Uterus (tissue), 2 donors: Measurements from ENCODE around the gene ATF6B.

ENCODE experiments used
- POLR2A ChIP-seq, 2 donors: fragments of 450-650 bp; IDR thresholded peaks; one replicate each; pipeline ENCODE4 v1.6.1; 2016; ENCODE audit warnings: antibody characterized with exemption in 2 of 2, mild to moderate bottlenecking in 1 of 2, moderate library complexity in 1 of 2
- TF ChIP-seq, protein P1 (sequence below), 4 experiments: fragments of 200-600 bp in 2 of 4; fragments of 450-650 bp in 2 of 4; sonication (generic) in 2 of 4; IDR thresholded peaks; one replicate each; pipeline ENCODE4 v1.5.1; 2016 to 2019; ENCODE audit warnings: antibody characterized with exemption in 4 of 4, mild to moderate bottlenecking in 2 of 4, moderate library complexity in 1 of 4

DNA sequence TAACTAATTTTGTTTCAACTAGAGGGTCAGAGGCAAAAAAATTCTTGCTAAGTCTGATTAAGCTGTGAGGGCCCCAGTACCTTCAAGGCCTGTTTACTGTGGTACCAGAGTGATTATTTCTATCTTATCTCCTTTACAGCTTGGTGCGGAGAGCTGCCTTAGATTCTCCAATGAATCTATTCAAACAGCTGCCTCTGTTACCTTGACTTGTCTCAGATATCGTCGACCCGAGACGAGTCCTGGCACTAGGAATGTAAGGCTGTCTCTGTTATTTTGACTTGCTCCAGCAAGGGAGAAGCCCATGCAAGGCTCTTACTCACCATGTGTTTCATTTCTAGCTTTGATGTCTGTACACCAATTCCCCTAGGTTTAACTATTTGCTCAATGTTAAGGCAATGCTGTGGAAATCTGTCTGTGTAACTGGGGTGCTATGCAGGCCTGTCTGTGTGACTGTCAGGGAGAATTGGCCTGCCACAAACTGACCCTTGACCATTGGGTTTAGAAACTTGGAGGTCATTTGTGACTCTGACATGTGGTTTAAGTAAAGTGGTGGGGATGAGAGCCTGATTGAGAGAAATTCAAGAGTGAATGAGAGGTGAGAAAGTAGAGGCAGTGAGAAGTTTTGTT lies 12.5 kb upstream of the ATF6B start:
- no peak for TF ChIP-seq POLR2A (IDR thresholded peaks at IDR 0.05)
- TF ChIP-seq, protein P1, sequence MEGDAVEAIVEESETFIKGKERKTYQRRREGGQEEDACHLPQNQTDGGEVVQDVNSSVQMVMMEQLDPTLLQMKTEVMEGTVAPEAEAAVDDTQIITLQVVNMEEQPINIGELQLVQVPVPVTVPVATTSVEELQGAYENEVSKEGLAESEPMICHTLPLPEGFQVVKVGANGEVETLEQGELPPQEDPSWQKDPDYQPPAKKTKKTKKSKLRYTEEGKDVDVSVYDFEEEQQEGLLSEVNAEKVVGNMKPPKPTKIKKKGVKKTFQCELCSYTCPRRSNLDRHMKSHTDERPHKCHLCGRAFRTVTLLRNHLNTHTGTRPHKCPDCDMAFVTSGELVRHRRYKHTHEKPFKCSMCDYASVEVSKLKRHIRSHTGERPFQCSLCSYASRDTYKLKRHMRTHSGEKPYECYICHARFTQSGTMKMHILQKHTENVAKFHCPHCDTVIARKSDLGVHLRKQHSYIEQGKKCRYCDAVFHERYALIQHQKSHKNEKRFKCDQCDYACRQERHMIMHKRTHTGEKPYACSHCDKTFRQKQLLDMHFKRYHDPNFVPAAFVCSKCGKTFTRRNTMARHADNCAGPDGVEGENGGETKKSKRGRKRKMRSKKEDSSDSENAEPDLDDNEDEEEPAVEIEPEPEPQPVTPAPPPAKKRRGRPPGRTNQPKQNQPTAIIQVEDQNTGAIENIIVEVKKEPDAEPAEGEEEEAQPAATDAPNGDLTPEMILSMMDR (IDR thresholded peaks at IDR 0.05) = no peak
